ENCODE results near the gene MAPRE2. TPM values are rescaled to one million over a fixed set of nuclear protein-coding genes. Genes with fewer than 3 reads are reported as not detected.

MAPRE2 gene
- total RNA-seq, 6 donors from 2014 or later: 21.2 to 35.5 (median 27.8) TPM

GRCh38 chr18:35095983-35096676 lies 54.9 kb downstream of the MAPRE2 start:
- TF ChIP-seq CTCF (IDR thresholded peaks at IDR 0.05): no peak
- TF ChIP-seq POLR2A (IDR thresholded peaks at IDR 0.05): no peak
- no peak for TF ChIP-seq EP300 (IDR thresholded peaks at IDR 0.05)
- no peak for TF ChIP-seq POLR2AphosphoS5 (IDR thresholded peaks at IDR 0.05)
- ATAC-seq (ENCODE audit: low FRiP score in 2 of 2): no peak

GRCh38 chr18:35096677-35097011 lies 55.4 kb downstream of the MAPRE2 start:
- H3K27ac ChIP-seq: no peak overlapping the region
- no peaks in the 10 kb centered on the region for H3K4me1 ChIP-seq
- H3K27me3 ChIP-seq: no peaks in the 10 kb centered on the region
- H3K9me3 ChIP-seq: no peaks in the 10 kb centered on the region
- no peak overlapping the region for H3K4me3 ChIP-seq
- H3K36me3 ChIP-seq: peaks cover 0 to 15% (median under 1%) of the 10 kb centered on the region in 4 donors
- no peak for DNase-seq
- no peak for ATAC-seq (ENCODE audit: low FRiP score in 2 of 2)
- TF ChIP-seq POLR2AphosphoS5 (IDR thresholded peaks at IDR 0.05) (no peak), POLR2A (IDR thresholded peaks at IDR 0.05) (no peak), EP300 (IDR thresholded peaks at IDR 0.05) (no peak), CTCF (IDR thresholded peaks at IDR 0.05) (no peak)

More at GRCh38 chr18:35095983-35096676, 54.9 kb downstream of the MAPRE2 start:
- Histone ChIP-seq H3K36me3 (peaks cover 0 to 14% (median 0%) of the 10 kb centered on the region in 4 donors), H3K27me3 (no peaks in the 10 kb centered on the region), H3K4me1 (no peaks in the 10 kb centered on the region), H3K27ac (no peak overlapping the region), H3K9me3 (no peaks in the 10 kb centered on the region), H3K4me3 (no peak overlapping the region)
- 91 to 100% methylated on average over 1 of the region's 1 CpG for WGBS, 2 donors
- DNase-seq: no peak

GRCh38 chr18:35097195-35097594 lies 56.0 kb downstream of the MAPRE2 start:
- no peak overlapping the region for H3K4me3 ChIP-seq
- H3K9me3 ChIP-seq: no peaks in the 10 kb centered on the region
- TF ChIP-seq EP300 (IDR thresholded peaks at IDR 0.05) (no peak), POLR2AphosphoS5 (IDR thresholded peaks at IDR 0.05) (no peak), POLR2A (IDR thresholded peaks at IDR 0.05) (no peak), CTCF (IDR thresholded peaks at IDR 0.05) (no peak)
- H3K27me3 ChIP-seq: no peaks in the 10 kb centered on the region
- no peak overlapping the region for H3K27ac ChIP-seq
- H3K4me1 ChIP-seq: no peaks in the 10 kb centered on the region
- H3K36me3 ChIP-seq: peaks cover 0 to 20% (median 2%) of the 10 kb centered on the region in 4 donors
- no peak for ATAC-seq (ENCODE audit: low FRiP score in 2 of 2)
- 92 to 98% methylated on average over 5 of the region's 5 CpGs for WGBS, 2 donors
- no peak for DNase-seq

- H3K4me1 ChIP-seq: no peaks in the 10 kb centered on the region
- H3K36me3 ChIP-seq: peaks cover 0 to 24% (median 2%) of the 10 kb centered on the region in 4 donors
- ATAC-seq (ENCODE audit: low FRiP score in 2 of 2) (no peak), DNase-seq (no peak)
- H3K4me3 ChIP-seq: no peak overlapping the region
- no peaks in the 10 kb centered on the region for H3K27me3 ChIP-seq
- H3K9me3 ChIP-seq: no peaks in the 10 kb centered on the region
- TF ChIP-seq POLR2AphosphoS5 (IDR thresholded peaks at IDR 0.05) (no peak), EP300 (IDR thresholded peaks at IDR 0.05) (no peak), CTCF (IDR thresholded peaks at IDR 0.05) (no peak), POLR2A (IDR thresholded peaks at IDR 0.05) (no peak)
- 98 to 100% methylated on average over 2 of the region's 2 CpGs for WGBS, 2 donors
- no peak overlapping the region for H3K27ac ChIP-seq
These were observed 56.5 kb downstream of the MAPRE2 start for GRCh38 chr18:35097763-35098162.

GRCh38 chr18:35099911-35100310 lies 58.7 kb downstream of the MAPRE2 start:
- H3K27me3 ChIP-seq: no peaks in the 10 kb centered on the region
- TF ChIP-seq EP300 (IDR thresholded peaks at IDR 0.05): no peak
- TF ChIP-seq POLR2AphosphoS5 (IDR thresholded peaks at IDR 0.05): no peak
- no peak for TF ChIP-seq CTCF (IDR thresholded peaks at IDR 0.05)
- TF ChIP-seq POLR2A (IDR thresholded peaks at IDR 0.05): no peak
- no peak overlapping the region for H3K27ac ChIP-seq
- no peaks in the 10 kb centered on the region for H3K4me1 ChIP-seq
- no peak overlapping the region for H3K4me3 ChIP-seq
- DNase-seq (no peak), ATAC-seq (ENCODE audit: low FRiP score in 2 of 2) (no peak)
- H3K36me3 ChIP-seq: peaks cover 0 to 27% (median 2%) of the 10 kb centered on the region in 4 donors
- no peaks in the 10 kb centered on the region for H3K9me3 ChIP-seq

Data from upper lobe of left lung (tissue), 6 donors.